GM20431 (cell line): ENCODE measurements around the gene CES2.

Experiments used
- in situ Hi-C: fragments of 300-500 bp; cut with MseI, MboI; formaldehyde crosslinking; loops from one replicate; pipeline ENCODE4 v1.15.0; 2020; ENCODE audit warnings: low sequenced_read_pairs; ENCODE audit not compliant: unreplicated experiment

Gene CES2

GRCh38 chr16:66918355-66918754 is 17.0 kb upstream of the CES2 start:
- in situ Hi-C loops: no loop called here

GRCh38 chr16:66918803-66919568 is 16.3 kb upstream of the CES2 start, which contains the start of gene CDH16:
Gene CDH16 (minus strand): TSS chr16:66918885. CDS start chr16:66918065, 820 bp downstream.
- in situ Hi-C loops: no loop called here

- in situ Hi-C loops: no loop called here
These were observed 15.6 kb upstream of the CES2 start for GRCh38 chr16:66919569-66920298.

- in situ Hi-C loops: no loop called here
These were observed 15.1 kb upstream of the CES2 start for GRCh38 chr16:66920299-66920590.

GRCh38 chr16:66920924-66921680 is 14.2 kb upstream of the CES2 start:
- in situ Hi-C loops: no loop called here

GRCh38 chr16:66921729-66922450 is 13.4 kb upstream of the CES2 start:
- in situ Hi-C loops: no loop called here

- in situ Hi-C loops: no loop called here
These were observed 12.0 kb upstream of the CES2 start for GRCh38 chr16:66923247-66923731.

- in situ Hi-C loops: no loop called here
These were observed 11.4 kb upstream of the CES2 start for GRCh38 chr16:66923866-66924265.

GRCh38 chr16:66924527-66925321 is 10.6 kb upstream of the CES2 start:
- in situ Hi-C loops: no loop called here

GRCh38 chr16:66925322-66925840 is 9.9 kb upstream of the CES2 start, which contains the start of gene RRAD:
Gene RRAD (minus strand): TSS chr16:66925535. CDS start chr16:66925179, 356 bp downstream.
- in situ Hi-C loops: no loop called here

GRCh38 chr16:66926171-66926947 is 9.0 kb upstream of the CES2 start:
- in situ Hi-C loops: no loop called here

GRCh38 chr16:66926961-66927436 is 8.3 kb upstream of the CES2 start:
- in situ Hi-C loops: no loop called here

GRCh38 chr16:66927918-66928649 is 7.2 kb upstream of the CES2 start:
- in situ Hi-C loops: no loop called here

- in situ Hi-C loops: no loop called here
These were observed 6.5 kb upstream of the CES2 start for GRCh38 chr16:66928702-66929388.

GRCh38 chr16:66930189-66930588 is 5.1 kb upstream of the CES2 start:
- in situ Hi-C loops: no loop called here

- in situ Hi-C loops: no loop called here
These were observed 3.7 kb upstream of the CES2 start for GRCh38 chr16:66931665-66932064.

GRCh38 chr16:66932076-66932475 is 3.2 kb upstream of the CES2 start:
- in situ Hi-C loops: no loop called here
